ENCODE data around the gene BTG4.

- TF ChIP-seq CTCF (IDR thresholded peaks at IDR 0.05; ENCODE audit: poor library complexity) (no peak), EZH2phosphoT487 (IDR thresholded peaks at IDR 0.05; ENCODE audit: low read depth, severe bottlenecking, unreplicated experiment) (no peak), EZH2 (IDR thresholded peaks at IDR 0.05; ENCODE audit: borderline replicate concordance) (no peak)
Measured at GRCh38 chr11:111539426-111540113, 27.4 kb upstream of the BTG4 start.
